ENCODE results near the gene AK9.

GRCh38 chr6:109514946-109515345 lies 176.1 kb downstream of the AK9 start:
- TF ChIP-seq CTCF (IDR thresholded peaks at IDR 0.05) (no peak), TCF7L2 (IDR thresholded peaks at IDR 0.05; ENCODE audit: low read depth, low read length) (no peak), REST (IDR thresholded peaks at IDR 0.05; ENCODE audit: insufficient read depth in 1 of 2, low read depth in 2 of 2, low read length in 1 of 2) (no peak), POLR2AphosphoS5 (IDR thresholded peaks at IDR 0.05; ENCODE audit: low read depth, low read length) (no peak), SIN3A (IDR thresholded peaks at IDR 0.05; ENCODE audit: borderline replicate concordance, insufficient read depth, low read depth, low read length) (no peak)
